HCT116 (cell line): ENCODE results near the gene RFESD.

Source experiments
- CEBPB ChIP-seq: IDR thresholded peaks from 2 replicates; pipeline ENCODE4 v1.6.1; 2012; ENCODE audit warnings: low read depth
- CTCF ChIP-seq, 3 experiments: fragments of 200-600 bp in 1 of 3; sonication (generic) in 1 of 3; IDR thresholded peaks in 2 of 3; conservative IDR thresholded peaks in 1 of 3; 2 replicates each; pipeline ENCODE4 v1.5.1; 2012 to 2017; ENCODE audit warnings: low read depth in 2 of 3, low read length in 2 of 3, antibody characterized with exemption in 1 of 3, borderline replicate concordance in 1 of 3, control low read depth in 1 of 3, mild to moderate bottlenecking in 1 of 3, mixed read lengths in 1 of 3, mixed run types in 1 of 3, moderate library complexity in 1 of 3; ENCODE audit not compliant: insufficient read depth in 1 of 3
- EGR1 ChIP-seq: IDR thresholded peaks from 2 replicates; pipeline ENCODE4 v1.6.1; 2012; ENCODE audit warnings: low read depth
- ELF1 ChIP-seq: IDR thresholded peaks from 2 replicates; pipeline ENCODE4 v1.6.1; 2012; ENCODE audit warnings: low read depth, borderline replicate concordance
- EZH2 ChIP-seq: fragments of 200-600 bp; sonication (generic); IDR thresholded peaks from 2 replicates; pipeline ENCODE4 v1.6.1; 2017; ENCODE audit warnings: antibody characterized with exemption, mixed run types
- EZH2phosphoT487 ChIP-seq: fragments of 200-600 bp; IDR thresholded peaks from 2 replicates; pipeline ENCODE4 v1.6.1; 2018; ENCODE audit warnings: antibody characterized with exemption, borderline replicate concordance
- JUND ChIP-seq: IDR thresholded peaks from 2 replicates; pipeline ENCODE4 v1.6.1; 2012
- MAX ChIP-seq: IDR thresholded peaks from 2 replicates; pipeline ENCODE4 v1.6.1; 2012
- POLR2A ChIP-seq: IDR thresholded peaks from 2 replicates; pipeline ENCODE4 v1.7.0; 2011; ENCODE audit warnings: borderline replicate concordance; ENCODE audit not compliant: insufficient read depth, insufficient read length; ENCODE audit errors: extremely low read depth
- RAD21 ChIP-seq: IDR thresholded peaks from 2 replicates; pipeline ENCODE4 v1.6.1; 2012; ENCODE audit warnings: low read depth, mild to moderate bottlenecking
- SP1 ChIP-seq: IDR thresholded peaks from 2 replicates; pipeline ENCODE4 v1.6.1; 2012; ENCODE audit warnings: low read depth
- YY1 ChIP-seq: IDR thresholded peaks from 2 replicates; pipeline ENCODE4 v1.6.1; 2011; ENCODE audit warnings: low read length, low read depth, moderate library complexity, mild to moderate bottlenecking; ENCODE audit not compliant: insufficient replicate concordance; ENCODE audit errors: extremely low read depth
- ZBTB33 ChIP-seq: IDR thresholded peaks from 2 replicates; pipeline ENCODE4 v1.6.1; 2011; ENCODE audit warnings: mild to moderate bottlenecking, low read length, moderate library complexity; ENCODE audit not compliant: insufficient replicate concordance; ENCODE audit errors: extremely low read depth
- TF ChIP-seq, protein P1 (sequence below): IDR thresholded peaks from 2 replicates; pipeline ENCODE4 v1.6.1; 2012; ENCODE audit warnings: low read depth

GRCh38 chr5:95701074-95701473, 54.5 kb downstream of the RFESD start:
- TF ChIP-seq MAX (no peak), ZBTB33 (no peak), RAD21 (no peak), EZH2 (no peak), CTCF (IDR thresholded peaks at IDR 0.05 in 2 of 3, conservative IDR thresholded peaks at IDR 0.05 in 1 of 3; ENCODE audit: borderline replicate concordance in 1 of 3, insufficient read depth in 1 of 3, low read depth in 2 of 3, low read length in 2 of 3) (no peak), ELF1 (no peak), EZH2phosphoT487 (no peak), CEBPB (no peak), POLR2A (no peak), SP1 (no peak), JUND (no peak), YY1 (no peak), EGR1 (no peak)
- TF ChIP-seq, protein P1, sequence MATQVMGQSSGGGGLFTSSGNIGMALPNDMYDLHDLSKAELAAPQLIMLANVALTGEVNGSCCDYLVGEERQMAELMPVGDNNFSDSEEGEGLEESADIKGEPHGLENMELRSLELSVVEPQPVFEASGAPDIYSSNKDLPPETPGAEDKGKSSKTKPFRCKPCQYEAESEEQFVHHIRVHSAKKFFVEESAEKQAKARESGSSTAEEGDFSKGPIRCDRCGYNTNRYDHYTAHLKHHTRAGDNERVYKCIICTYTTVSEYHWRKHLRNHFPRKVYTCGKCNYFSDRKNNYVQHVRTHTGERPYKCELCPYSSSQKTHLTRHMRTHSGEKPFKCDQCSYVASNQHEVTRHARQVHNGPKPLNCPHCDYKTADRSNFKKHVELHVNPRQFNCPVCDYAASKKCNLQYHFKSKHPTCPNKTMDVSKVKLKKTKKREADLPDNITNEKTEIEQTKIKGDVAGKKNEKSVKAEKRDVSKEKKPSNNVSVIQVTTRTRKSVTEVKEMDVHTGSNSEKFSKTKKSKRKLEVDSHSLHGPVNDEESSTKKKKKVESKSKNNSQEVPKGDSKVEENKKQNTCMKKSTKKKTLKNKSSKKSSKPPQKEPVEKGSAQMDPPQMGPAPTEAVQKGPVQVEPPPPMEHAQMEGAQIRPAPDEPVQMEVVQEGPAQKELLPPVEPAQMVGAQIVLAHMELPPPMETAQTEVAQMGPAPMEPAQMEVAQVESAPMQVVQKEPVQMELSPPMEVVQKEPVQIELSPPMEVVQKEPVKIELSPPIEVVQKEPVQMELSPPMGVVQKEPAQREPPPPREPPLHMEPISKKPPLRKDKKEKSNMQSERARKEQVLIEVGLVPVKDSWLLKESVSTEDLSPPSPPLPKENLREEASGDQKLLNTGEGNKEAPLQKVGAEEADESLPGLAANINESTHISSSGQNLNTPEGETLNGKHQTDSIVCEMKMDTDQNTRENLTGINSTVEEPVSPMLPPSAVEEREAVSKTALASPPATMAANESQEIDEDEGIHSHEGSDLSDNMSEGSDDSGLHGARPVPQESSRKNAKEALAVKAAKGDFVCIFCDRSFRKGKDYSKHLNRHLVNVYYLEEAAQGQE, result no peak
